H1 (cell line): ENCODE measurements around the gene MAP2K5. TPM values are rescaled to one million over a fixed set of nuclear protein-coding genes. Genes with fewer than 3 reads are reported as not detected.
A peak's percentile ranks its signal among the peaks of the same experiment; 100 is the strongest.

ENCODE experiments used
- ATF2 ChIP-seq: IDR thresholded peaks from 2 replicates; pipeline ENCODE4 v1.6.1; 2012; ENCODE audit warnings: low read length, inconsistent platforms
- CHD7 ChIP-seq: fragments of 300-600 bp; sonication (generic); IDR thresholded peaks from 2 replicates; pipeline ENCODE4 v1.7.1; 2012; ENCODE audit warnings: low read length, moderate library complexity, mild to moderate bottlenecking, inconsistent platforms; ENCODE audit not compliant: insufficient replicate concordance
- MAX ChIP-seq: IDR thresholded peaks from 2 replicates; pipeline ENCODE4 v1.6.1; 2012; ENCODE audit warnings: inconsistent platforms
- RBBP5 ChIP-seq: IDR thresholded peaks from 2 replicates; pipeline ENCODE4 v1.7.1; 2012; ENCODE audit warnings: low read depth, mild to moderate bottlenecking, inconsistent platforms, low read length, moderate library complexity, borderline replicate concordance
- polyA plus RNA-seq, 7 experiments: library from polyadenylated mRNA; depleted of rRNA in 3 of 7; stranded (reverse) in 5 of 7; unstranded in 2 of 7; fragments of >200 nt in 5 of 7; fragments of 200-250 nt in 2 of 7; gene quantifications; 1 replicate in 5 of 7; 2 replicates in 1 of 7; 4 replicates in 1 of 7; pipeline versions ENCODE4 v1.2.1 to v1.2.3, GENCODE V29; 2011 to 2013; ENCODE audit warnings: missing spikeins in 2 of 7, mixed read lengths in 2 of 7
- total RNA-seq: library from RNA; stranded (reverse); fragmentation: NEBNext Ultra II Directional; extraction: Animal tissue kit (Norgen Biotek cat#: 25700); gene quantifications from 2 replicates; pipeline ENCODE4 v1.2.1, GENCODE V29; 2021

MAP2K5 gene
- total and polyA plus RNA-seq, 2 of the 8 experiments (the other 6 are each of a cell fraction or from before 2014, with no cell fraction given) = 4.4 to 15.8 TPM

GRCh38 chr15:67547836-67548235 lies 5.3 kb downstream of the MAP2K5 start (continued):
- TF ChIP-seq CHD7 = no peak
- 0 out of 2 replicates have a peak, but pooled peaks have one; percentile 44 for TF ChIP-seq MAX
- no peak for TF ChIP-seq RBBP5
- TF ChIP-seq ATF2 = no peak
